Left forelimb (tissue), 1 donor: ENCODE measurements around the gene ATP1B3.
"Not testable (repeated sequence)": the region's sequence is repeated elsewhere in the genome, so short reads cannot be mapped to it uniquely, and the experiment has no call there.

Source experiments
- DNase-seq: peaks from one replicate; pipeline ENCODE4 v3.0.0-alpha.2; 2018; ENCODE audit warnings: low spot score

Gene ATP1B3

DNA sequence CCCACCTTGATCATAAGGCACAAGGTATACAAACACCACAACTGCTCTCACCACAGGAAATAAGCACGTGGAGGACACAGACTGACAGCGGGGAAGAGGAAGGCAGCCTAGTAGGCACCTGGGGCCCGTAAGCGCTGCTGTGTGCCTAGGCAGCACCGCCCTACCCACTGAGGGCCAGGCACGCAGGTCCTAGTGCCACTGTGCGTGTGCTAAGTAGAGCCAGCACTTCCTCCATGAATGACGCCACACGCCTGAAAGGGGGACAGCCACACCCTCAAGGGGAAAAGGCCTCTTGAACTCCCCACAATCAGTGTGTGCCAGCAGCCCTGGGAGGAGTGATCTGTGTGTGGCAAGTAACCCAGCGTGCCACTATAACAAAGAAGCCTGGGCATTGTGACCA lies 73.0 kb downstream of the ATP1B3 start:
- no peak for DNase-seq

DNA sequence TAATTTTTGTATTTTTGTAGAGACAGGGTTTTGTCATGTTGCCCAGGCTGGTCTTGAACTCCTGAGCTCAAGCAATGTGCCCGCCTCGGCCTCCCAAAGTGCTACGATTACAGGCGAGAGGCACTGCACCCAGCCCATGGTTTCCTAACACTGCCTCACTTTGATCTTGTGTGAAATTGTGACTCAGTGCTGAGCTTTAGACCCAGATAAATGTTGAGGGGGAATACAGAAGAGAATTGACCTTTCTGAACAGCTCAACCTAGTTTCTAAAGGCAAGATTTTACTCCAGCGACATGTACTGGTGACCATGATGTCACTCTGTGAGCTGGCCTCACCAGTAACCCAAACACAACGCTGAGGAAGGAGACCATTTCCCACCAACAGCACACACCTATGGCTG lies 73.5 kb downstream of the ATP1B3 start:
- DNase-seq: no peak

DNA sequence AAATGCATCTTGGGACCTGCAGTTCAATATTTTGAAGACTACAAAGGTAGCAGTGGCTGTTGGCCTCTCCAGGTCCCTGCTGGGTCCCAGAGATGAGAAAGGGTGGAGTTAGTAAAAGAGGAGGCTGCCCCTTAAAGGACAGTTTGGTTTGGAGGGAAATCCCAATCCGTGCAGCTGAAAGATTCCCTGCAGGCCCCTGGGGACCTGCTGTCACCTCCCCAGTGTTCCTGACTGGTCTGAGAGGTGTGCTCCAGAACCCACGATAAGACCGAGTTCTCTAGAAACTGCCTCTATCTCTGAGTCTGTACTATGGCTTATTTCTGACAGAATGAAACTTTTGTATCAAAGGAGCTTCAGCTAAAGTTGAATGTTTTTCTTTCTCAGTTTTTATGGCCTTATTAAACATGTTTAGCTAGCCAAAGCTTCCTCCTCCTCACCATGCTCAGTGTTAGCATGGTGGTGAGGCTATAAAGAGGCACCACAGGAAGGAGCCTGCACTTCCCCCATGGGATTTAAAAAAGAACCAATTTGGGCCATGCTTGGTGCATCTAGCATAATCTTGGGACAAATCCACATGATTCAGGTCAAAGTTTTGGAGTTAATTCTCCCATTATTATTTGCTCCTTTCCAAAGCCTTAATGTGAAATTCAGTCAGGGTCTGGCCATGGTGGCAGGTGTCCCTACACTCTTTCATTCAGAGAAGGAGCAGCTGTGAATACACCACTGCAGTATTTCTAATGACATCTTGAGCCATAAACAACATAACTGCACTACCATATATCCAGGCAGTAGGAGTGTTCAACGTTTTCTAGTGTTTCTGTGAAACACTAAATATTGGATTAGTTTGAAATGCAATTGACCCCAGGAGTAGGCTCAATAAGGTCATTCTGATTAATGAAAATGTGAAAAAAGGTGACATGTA lies 74.4 kb downstream of the ATP1B3 start:
- DNase-seq: no peak

DNA sequence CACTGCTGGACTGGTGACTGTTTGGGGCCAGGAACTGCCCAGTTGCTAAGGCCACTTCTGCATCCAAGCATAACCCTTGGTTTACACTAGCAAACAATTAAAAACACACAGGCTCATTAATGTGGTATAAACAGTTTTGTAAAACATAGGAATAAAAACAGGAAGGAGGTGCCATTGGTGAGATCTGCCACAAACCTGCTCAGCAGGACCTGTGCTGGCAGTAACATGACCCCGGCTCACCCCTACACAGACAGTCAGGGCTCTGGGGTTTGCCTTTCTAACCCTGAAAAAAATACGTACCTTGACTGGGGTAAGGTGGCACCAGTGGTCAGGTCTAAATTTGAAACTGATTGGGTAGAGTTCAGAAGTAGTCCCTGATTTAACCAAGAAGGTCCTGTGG lies 76.2 kb downstream of the ATP1B3 start:
- DNase-seq: no peak

DNA sequence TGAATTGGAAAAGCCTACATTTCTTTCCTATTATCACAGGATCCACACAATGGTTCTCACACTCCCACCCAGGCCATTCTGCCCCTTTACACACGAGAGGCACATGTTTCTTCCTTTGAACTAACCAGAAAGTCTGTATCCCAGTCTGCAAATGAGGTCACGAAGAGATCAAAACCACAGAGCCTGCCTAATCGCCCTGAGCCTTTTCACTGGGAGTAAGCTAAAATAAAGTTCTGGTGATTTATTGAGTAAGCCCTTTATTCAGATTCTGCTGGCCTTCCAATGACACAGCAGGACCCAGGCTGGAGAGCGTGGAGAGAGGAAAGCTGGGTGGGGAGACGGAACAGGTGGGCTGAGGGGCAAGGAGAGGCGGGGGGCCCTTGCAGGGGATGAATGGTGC lies 78.7 kb downstream of the ATP1B3 start:
- no peak for DNase-seq

DNA sequence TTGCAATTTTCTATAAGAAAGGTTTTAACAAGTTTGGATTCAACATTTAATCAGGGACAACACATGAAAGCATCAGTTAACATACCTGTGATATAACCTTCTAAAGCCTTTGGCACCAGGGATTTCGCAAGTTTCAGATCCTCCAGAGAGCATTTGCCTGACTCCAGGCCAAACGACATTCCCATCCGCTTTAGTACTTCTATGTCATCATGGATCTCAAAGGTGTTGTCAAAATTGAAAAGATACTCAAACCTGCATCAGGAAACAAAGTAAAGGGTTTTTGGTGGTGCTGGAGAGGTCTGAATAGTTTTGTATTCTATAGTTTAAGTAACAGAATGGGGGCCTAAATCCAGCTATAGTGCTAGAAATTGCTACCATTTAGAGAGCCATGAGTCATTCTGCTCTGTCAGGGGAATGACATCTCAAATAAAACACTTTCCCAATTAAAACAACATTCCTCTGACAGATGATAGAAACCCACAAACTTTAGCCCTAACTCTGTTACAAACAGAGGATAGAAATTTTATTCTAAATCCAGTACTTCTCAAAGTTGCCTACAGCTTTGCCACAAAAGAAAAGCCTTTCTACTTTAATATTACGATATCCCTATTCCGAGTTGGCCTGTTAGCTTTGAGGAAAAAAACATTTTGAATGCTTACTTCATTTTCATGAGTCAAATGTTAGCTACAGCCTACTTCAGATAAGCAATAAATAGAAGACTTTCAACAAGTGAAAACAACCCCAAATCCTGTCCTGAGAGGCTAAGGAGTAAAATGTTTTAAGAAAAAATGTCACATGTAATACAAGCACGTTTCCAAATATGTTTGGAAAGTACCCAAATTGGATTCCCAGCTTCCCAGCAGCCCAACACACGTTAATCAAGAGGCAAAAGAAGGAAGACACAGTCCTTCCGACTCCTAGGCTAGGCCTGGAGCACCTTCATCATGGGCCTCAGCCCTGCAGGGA lies 83.4 kb downstream of the ATP1B3 start:
- no peak for DNase-seq

DNA sequence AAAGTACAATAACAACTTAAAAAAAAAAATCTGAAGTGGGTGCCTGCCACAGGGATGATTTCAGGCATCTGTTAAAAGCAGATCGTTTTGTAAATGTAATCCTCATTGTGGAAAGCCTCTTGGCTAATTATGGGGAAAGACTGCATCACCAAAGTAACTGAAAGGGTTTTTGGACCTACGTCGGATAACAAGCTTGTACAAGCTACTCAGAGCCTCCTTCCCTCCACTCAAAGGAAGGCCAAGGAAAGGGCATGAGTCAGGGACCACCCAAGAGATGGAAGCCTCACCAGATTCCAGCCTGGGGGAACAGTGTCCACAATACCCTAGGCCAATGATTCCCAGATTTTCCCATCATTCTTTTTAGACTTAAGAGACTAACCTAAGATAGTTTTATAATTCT lies 84.3 kb downstream of the ATP1B3 start:
- DNase-seq: no peak

DNA sequence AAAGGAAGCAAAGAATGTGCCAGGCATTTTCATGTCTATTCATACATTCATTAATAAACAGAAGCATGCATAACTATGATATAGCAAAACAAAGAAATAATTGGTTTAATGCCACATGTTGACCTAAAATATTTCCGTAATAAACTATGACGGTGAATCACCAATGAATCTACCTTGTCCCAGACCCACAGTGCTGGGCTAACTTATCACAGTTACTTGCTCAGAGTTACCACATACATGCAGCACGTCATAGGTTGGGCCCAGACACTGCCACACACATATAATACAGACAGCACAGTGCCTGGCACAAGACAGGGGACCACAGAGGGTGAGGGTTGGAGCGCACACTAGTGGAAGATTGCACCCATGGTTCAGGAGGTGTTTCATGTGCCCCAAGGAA lies 86.9 kb downstream of the ATP1B3 start:
- DNase-seq: no peak

DNA sequence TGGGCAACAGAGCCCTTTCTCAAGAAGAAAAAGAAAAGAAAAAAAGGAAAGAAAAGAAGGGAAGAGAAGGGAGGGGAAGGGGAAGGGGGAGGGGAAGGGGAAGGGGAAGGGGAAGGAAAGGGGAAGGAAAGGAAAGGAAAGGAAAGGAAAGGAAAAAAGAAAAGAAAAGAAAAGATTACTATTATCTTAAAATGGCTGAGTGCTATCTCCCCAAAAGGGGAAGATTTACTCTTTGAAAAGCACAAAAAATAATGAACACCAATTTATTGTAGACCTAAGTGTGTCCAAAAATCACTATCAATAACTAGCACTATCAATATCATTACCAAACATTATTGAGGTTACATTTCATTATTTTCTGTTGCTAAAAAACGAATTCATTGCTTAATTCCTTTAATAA lies 89.0 kb downstream of the ATP1B3 start:
- DNase-seq: no peak

DNA sequence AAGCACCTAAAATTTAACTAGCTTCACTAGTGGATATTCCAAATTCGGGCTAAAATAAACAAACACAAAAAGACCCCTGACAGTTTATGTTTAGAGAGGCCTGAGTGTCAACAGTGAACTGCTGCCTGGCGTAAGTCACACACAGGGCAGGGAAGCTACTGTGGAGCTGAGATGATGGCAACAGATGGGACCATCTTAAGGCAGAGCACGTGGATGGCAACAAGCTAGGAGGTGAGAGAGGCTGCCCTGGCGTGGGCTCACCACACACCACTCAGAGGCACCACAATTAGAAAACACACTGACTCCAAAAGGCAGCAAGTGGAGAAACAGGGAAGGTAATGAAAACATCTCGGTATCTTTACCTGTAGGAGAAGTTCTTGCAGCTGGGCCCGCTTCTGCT lies 93.3 kb downstream of the ATP1B3 start:
- no peak for DNase-seq

DNA sequence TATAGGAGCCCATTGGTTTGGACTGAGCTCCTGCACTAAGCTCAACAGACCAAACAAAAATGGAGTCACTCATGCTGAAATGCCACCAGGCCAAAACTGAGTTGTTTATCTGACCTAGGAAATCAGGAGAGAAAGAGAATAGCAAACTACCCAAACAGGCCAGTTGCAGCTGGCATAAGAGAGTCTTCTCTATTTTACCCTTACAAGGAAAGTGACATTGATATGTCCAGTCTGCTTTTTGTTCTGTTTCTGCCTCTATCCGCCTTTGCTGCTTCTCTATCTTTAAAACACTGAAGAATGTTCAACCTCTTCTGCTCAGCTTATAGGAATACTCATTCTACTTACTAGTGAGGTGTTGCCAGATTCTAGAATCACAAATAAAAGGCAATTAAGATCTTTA lies 95.1 kb downstream of the ATP1B3 start:
- DNase-seq: no peak

DNA sequence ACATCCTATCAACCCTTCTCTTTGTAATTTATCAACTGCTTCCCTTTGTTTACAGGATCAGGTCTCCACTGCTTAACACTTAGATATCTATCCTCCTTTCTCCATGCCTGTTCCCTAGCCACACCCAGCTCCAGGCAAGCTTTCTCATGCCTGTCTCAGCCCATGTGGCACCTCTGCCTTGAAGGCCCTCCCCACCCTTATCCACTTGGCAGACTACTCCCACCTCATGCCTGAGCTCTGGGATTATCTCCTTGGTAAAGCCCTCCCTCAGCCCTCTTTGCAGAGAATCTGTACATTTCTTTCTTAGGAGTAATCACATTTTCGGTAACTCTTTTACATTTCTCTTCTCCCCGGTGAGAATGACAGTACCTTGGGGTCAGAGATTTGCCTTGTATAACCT lies 96.0 kb downstream of the ATP1B3 start:
- DNase-seq: no peak

DNA sequence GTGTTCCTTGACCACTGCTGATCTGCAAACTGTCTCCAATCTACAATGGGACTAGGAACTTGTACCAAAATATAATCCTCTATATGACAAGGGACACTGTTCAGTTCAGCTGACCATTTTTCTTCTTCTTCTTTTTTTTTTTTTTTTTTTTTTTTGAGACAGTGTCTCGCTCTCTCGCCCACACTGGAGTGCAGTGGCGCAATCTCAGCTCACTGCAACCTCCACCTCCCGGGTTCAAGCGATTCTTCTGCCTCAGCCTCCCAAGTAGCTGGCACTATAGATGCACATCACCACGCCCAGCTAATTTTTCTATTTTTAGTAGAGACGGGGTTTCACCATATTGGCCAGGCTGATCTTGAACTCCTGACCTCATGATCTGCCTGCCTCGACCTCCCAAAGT lies 98.3 kb downstream of the ATP1B3 start:
- not testable (repeated sequence) for DNase-seq
